NCI-H526 (cell line): ENCODE data around the gene CCNI2.
"Not testable (repeated sequence)": the region's sequence is repeated elsewhere in the genome, so short reads cannot be mapped to it uniquely, and the experiment has no call there.

Experiments used
- DNase-seq, 2 experiments: peaks; one replicate each; lab custom pipeline; 2025; lab: John Stamatoyannopoulos, UW

CCNI2 gene

GRCh38 chr5:132781029-132781428 is 33.8 kb downstream of the CCNI2 start:
- DNase-seq = no peak

GRCh38 chr5:132782101-132782500 is 34.9 kb downstream of the CCNI2 start:
- no peak for DNase-seq

GRCh38 chr5:132785365-132785764 is 38.1 kb downstream of the CCNI2 start:
- no peak for DNase-seq

GRCh38 chr5:132785864-132786263 is 38.6 kb downstream of the CCNI2 start:
- no peak for DNase-seq

GRCh38 chr5:132787076-132787475 is 39.9 kb downstream of the CCNI2 start:
- DNase-seq = no peak

- no peak for DNase-seq
Measured at GRCh38 chr5:132788508-132788907, 41.3 kb downstream of the CCNI2 start.

DNA sequence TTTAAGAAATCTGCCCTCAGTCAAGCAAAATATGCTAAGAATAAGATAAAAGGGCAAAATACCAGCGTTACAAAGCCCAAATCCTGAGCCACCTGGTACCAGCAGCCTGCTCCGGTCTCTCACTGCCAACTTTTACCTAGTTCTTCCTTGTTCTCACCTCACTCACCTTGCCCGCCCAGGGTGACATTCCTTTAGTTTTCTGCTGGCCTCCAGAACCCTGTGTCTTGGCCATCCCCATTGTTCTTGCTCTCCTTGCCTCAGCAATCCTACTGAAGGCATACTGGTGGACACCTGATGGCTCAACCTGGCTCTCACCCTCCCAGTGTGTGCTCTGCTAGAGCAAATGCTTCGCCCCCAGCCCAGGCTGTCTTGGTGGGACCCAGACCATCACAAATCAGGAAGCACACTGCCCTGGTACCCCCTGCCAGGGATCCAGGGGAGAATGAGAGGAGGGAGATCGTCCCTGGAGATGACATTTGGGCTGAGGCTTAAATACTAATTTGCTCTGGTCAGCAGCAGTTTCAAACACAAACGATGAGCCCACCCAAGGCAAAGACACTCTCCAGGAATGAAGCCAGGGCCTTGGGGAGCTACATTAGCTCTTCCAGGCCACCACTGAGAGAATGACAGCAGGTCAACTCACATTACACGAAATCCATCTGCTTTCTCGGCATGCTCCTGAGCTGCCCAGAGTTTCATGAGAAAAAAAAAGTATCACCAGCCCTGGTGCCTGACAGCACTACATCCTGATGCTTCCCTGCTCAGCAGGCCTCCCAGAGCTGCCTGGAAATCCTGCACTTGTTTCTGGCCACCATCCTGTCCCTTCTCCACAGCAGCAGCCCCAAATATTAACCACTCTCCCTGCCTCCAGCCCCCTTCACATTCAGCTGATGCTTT is 42.0 kb downstream of the CCNI2 start:
- no peak for DNase-seq

- no peak for DNase-seq
Measured at GRCh38 chr5:132790201-132790865, 43.1 kb downstream of the CCNI2 start.

DNA sequence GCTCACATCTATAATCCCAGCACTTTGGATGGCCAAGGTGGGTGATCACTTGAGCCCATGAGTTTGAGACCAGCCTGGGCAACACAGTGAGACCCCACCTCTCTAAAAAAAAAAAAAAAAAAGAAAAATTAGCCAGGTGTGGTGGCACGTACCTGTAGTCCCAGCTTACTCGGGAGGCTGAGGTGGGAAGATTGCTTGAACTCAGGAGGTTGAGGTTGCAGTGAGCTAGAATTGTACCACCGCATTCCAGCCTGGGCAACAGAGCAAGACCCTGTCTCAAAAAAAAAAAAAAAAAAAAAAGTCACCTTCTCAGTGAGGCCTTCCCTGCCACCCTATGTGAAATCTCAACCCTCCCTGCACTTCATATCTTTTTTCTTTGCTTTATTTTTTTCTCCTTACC is 43.8 kb downstream of the CCNI2 start:
- no peak for DNase-seq

GRCh38 chr5:132797651-132798050 is 50.4 kb downstream of the CCNI2 start:
- no peak for DNase-seq

- DNase-seq = no peak
Measured at GRCh38 chr5:132799392-132799791, 52.2 kb downstream of the CCNI2 start.

GRCh38 chr5:132800545-132800944 is 53.3 kb downstream of the CCNI2 start:
- DNase-seq = no peak

GRCh38 chr5:132802044-132802684 is 54.9 kb downstream of the CCNI2 start:
- no peak for DNase-seq

DNA sequence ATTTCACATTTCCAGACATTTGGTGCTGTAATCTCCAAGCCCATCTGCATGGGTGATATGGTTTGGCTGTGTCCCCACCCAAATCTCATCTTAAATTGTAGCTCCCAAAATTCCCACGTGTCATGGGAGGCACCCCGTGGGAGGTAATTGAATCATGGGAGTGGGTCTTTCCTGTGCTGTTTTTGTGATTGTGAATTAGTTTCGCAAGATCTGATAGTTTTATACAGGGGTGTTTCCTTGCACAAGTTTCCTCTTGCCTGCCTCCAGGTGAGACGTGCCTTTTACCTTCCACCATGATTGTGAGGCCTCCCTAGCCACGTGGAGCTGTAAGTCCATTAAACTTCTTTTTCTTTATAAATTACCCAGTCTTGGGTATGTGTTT is 55.5 kb downstream of the CCNI2 start:
- DNase-seq = not testable (repeated sequence)
